ENCODE data around the gene URAD. TPM values are rescaled to one million over a fixed set of nuclear protein-coding genes. Genes with fewer than 3 reads are reported as not detected.
A peak's percentile ranks its signal among the peaks of the same experiment; 100 is the strongest.
"Not testable (repeated sequence)": the region's sequence is repeated elsewhere in the genome, so short reads cannot be mapped to it uniquely, and the experiment has no call there.

Gene URAD
- total RNA-seq, 1 experiment from 2014 or later = not detected

GRCh38 chr13:27970382-27971235, 17.9 kb downstream of the URAD start:
- no peak for DNase-seq (ENCODE audit: low read depth)

- no peak for DNase-seq (ENCODE audit: low read depth)
Observed at GRCh38 chr13:27969866-27970229, 18.6 kb downstream of the URAD start.

DNA sequence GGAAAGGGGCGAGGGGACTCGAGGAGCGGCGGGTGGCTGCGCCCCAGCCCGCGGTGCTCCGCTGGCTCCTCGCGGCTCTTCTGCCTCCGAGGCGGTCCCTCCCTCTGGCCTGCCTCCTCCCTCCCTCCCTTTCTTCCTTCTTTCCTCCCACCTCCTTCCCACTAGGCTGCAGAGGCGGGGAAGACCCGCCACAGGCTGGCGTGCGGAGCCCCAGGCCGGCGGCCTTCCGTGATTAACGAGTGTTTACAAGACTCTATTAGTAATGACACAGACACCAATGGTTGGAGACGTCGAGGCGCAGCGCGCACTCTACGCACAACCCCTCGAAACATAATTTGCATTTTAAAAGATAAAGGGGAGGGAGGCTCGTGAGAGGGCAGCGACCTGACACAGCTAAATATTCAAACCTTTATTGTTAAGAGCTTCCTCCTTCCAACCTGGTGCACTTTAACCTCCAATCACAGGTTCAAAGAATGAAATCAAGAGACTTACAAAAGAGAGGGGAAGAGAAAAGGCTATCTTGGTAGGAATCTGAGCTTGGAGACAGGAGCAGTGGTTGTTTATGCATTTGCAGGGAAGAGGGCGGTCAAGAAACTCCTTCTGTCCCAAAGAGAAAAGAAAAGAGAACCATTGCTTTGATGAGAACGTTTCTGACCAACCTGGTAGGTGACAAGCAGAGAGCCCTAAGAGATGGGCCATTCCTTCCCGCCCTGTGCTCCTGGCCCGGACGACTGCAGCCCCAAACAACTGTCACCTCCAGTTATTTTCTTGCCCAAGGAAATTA, 19.2 kb downstream of the URAD start, which contains the start of gene CDX2:
Gene CDX2, minus strand, starts transcription at position 234 of the 784 bp plus-strand sequence. CDS start 309 bp downstream, outside the sequence.
- no peak for DNase-seq (ENCODE audit: low read depth)

DNA sequence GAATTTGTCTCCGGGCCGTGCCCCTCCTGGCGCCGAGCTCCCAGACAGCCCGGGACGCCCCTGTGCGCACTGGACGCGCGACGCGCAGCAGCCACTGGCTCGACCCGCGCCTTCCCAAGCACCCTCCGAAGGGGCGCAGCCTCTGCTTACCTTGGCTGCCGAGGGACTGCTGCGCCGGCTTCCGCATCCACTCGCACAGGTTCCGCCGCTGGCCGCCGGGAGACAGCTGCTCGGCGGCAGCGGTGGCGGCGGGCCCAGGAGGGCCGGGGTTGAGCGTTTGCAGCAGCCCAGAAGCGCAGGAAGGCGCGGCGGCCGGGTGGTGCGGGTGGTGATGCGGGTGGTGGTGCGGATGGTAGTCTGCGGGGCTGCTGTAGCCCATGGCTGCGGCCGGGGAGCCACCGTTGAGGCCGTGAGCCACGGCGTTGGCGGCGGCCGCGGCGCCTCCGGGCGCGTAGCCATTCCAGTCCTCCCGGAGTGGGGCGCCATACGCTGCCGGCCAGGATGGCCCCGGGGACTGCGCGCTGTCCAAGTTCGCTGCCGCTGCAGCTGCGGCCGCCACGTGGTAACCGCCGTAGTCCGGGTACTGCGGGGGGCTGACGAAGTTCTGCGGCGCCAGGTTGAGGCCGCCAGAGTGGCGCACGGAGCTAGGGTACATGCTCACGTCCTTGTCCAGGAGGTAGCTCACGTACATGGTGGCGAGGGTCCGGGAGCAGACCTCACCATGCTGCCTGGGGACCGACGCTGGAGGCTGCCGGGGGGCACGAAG, 20.0 kb downstream of the URAD start:
- peak; percentile 28 for DNase-seq (ENCODE audit: low read depth)

GRCh38 chr13:27967736-27968315, 20.7 kb downstream of the URAD start:
- no peak for DNase-seq (ENCODE audit: low read depth)

DNA sequence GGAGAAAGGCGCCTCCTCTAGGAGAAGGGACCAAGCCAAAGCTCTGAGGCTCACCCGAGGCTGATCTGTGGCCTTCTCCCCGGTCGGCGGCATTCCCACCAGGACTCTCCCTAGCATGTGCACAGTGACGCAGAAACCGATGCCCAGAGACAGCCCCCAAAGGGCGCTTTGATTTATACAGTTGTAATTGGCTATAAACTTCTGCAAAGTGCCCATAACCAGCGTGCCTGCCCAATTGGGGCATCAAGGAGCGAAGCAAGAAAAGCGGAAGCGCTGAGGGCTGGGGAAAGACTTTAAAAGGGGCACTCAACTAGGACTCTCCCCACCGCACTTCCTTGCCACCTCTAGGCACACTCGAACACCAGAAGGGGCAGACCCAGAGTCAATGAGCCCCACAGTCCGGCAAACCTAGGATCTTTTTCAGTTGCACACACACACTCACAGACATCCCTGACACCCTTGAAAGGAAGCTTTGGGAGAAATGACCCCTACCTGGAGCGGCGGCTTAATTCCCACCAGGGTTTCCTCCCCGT, 21.2 kb downstream of the URAD start:
- DNase-seq (ENCODE audit: low read depth) = no peak

DNA sequence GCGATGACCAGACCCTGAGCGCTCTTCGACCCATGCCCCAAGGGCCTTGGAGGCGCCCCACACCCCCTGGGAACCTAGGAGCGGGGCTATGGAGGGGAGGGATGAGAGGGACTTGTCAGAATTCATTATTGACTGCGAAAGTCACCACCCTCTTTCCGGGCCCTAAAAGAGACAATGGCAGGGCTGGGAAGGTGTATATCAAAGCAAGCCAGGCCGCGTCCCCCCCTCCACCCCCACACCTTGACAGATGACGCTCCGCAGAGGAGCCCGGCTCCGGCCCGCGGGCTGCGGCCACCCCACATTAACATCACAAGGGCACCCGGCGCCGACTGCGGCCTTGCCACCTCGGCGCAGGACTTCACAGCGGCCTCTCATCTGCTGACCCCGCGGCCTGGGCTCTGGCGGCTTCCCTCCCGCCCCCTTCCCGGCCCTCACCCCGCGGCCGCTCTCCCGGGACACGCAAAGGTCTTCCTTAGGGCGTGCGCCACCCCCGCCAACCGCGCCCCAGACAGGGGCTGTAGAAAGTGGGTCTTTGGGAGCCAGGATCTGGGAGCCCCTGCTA, 21.8 kb downstream of the URAD start:
- no peak for DNase-seq (ENCODE audit: low read depth)

DNA sequence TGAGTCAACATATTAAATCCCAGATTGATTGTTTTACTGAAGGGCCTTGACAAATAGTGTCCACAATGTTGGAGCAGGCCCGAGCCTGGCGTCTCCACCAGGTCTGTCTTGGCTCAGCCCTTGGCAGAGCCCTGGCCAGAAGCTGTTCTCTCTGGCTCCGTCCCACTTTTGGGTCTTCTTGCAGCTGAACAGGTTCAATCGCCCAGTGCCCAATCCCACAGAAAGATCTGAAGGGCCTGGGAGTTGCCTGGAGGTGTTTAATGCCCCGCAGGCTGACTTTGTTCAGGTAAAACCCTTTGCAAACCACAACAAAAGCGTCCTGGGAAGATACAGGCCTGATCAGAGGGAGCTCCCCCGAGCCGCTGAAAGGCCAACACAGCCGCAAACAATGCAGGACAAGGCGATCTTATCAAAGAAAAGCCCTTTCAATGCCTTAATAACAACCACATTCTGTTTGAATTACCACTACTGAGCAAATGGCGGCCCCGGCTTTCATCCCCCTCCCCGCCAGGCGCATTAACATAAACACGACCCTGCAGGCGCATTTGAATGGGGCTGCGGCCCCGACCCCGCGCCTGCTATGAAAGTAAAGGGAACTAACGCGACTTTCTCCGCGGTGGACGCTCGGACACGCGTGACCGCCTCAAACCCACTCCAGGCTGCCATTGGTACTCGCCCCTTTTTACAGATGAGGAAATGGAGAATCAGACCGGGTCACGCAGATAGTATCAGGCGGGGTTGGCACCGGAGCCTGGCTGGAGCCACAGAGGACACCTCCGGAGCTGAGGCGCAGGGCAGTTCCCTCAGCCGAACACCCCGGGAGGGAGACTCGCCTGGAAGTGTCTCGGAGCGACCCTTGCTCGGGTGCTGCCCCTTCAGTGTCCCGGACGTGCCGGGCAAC, 22.5 kb downstream of the URAD start:
- DNase-seq (ENCODE audit: low read depth) = no peak

- DNase-seq (ENCODE audit: low read depth) = no peak
Observed at GRCh38 chr13:27965343-27965739, 23.2 kb downstream of the URAD start.

DNA sequence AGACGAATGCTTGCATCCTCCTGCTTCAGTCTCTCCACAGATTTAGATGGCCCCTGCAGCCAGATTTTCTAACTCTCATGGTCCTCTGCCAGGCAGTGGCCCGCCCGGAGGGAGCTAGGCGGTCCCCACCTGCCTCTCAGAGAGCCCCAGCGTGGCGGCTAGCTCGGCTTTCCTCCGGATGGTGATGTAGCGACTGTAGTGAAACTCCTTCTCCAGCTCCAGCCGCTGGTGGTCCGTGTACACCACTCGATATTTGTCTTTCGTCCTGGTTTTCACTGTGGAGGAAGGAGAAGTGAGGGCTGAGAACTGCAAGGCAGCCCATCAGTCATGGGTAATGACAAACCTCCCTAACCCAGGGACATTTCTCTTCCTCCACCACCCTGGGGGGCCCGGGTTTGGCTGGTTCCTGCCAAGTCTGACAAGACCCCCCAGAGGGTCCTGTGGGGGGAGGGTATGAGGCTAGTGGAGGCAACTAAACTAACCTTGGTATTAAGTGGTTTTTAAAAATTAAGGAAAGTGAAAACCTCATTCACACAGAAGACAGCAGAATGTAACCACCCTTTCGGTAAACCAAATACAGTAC, 23.7 kb downstream of the URAD start:
- DNase-seq (ENCODE audit: low read depth) = no peak

GRCh38 chr13:27964206-27964605, 24.3 kb downstream of the URAD start:
- not testable (repeated sequence) for DNase-seq (ENCODE audit: low read depth)

DNA sequence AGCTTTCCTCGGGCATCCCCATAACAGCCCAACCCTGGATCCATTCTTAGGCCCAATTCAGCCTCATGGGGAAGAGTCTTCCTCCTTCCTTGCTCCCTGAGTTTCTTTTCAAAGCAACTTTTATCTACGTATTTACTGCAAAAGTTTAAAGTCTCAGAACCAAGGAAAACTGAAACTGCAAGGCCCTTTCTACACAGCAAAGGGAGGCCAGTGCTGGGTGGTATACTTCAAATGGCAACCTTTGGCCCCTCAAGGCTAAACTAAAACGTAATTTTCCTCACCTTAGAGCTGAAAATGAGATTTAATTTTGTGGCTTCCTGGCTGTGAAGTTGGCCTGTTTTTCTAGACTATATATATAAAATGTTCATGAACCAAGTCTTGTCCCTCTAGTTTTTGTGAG, 25.0 kb downstream of the URAD start:
- DNase-seq (ENCODE audit: low read depth) = no peak

DNA sequence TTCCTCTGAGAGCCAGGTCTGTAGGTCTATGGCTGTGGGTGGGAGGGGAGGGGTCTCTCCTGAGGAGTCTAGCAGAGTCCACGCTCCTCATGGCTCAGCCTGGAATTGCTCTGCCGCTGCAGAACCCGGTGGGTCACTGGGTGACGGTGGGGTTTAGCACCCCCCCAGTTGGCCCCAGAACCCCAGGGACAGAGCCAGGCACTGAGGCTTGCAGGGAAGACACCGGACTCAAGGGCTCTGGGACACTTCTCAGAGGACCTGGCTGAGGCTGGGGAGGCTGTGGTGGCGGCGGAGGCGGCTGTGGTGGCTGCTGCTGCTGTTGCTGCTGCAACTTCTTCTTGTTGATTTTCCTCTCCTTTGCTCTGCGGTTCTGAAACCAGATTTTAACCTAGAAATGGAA, 25.5 kb downstream of the URAD start:
- DNase-seq (ENCODE audit: low read depth) = no peak

DNA sequence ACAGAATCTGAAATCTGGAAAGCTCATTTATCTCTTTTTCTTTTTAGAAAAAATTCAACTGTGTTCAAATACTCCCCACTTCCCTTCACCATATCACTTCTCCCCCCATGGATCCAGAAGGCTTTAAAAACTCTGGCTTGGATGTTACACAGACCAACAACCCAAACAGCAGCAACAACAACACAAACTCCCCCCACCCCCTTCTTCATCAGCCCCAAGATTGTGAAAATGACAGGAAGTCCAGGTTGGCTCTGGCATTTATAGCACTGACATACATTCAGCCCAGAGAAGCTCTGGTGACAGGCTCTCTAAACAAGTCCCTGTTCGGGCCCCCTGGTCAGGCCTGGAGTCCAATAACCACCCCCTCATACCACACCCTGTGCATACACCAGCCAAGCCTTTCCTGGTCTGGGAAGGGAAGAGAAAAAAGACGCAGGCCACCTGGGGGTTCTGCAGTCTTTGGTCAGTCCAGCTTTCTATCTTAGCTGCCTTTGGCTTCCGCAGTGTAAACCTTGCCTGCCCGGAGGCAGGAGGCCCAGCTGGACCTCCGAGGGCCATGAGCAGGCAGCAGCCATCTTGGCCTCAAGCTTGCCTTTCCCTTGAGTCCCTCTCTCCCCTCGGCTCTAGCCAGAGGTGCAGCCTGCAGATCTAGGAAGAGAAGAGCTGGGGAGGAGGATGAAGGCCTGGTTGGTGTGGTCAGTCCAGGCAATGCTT, 26.2 kb downstream of the URAD start:
- no peak for DNase-seq (ENCODE audit: low read depth)

- DNase-seq (ENCODE audit: low read depth) = no peak
Observed at GRCh38 chr13:27961227-27962085, 27.0 kb downstream of the URAD start.

GRCh38 chr13:27960362-27961226, 27.9 kb downstream of the URAD start:
- peak; percentile 83 for DNase-seq (ENCODE audit: low read depth)

GRCh38 chr13:27959976-27960361, 28.5 kb downstream of the URAD start:
- DNase-seq (ENCODE audit: low read depth) = no peak

Data from Daoy (cell line).